NT2/D1 (cell line): Measurements from ENCODE around the gene DCC.

Source experiments
- DNase-seq: peaks from one replicate; pipeline ENCODE4 v3.0.0-alpha.2; 2011; ENCODE audit warnings: low read depth, low spot score
- H3K27me3 ChIP-seq: 2 replicates; pipeline ENCODE4 v1.6.0; 2011; ENCODE audit warnings: mild to moderate bottlenecking; ENCODE audit not compliant: insufficient read length, insufficient read depth
- H3K36me3 ChIP-seq: 2 replicates; pipeline ENCODE4 v1.6.1; 2011; ENCODE audit warnings: mild to moderate bottlenecking, low read length, mixed read lengths; ENCODE audit not compliant: insufficient read depth, insufficient read length
- H3K4me1 ChIP-seq: 2 replicates; pipeline ENCODE4 v1.5.1; 2011; ENCODE audit not compliant: insufficient read depth, insufficient read length
- H3K4me3 ChIP-seq: 2 replicates; pipeline ENCODE4 v1.5.1; 2011; ENCODE audit warnings: low read depth; ENCODE audit not compliant: insufficient read length
- H3K9ac ChIP-seq: 2 replicates; pipeline ENCODE4 v1.6.0; 2011; ENCODE audit warnings: low read depth; ENCODE audit not compliant: insufficient read length
- H3K9me3 ChIP-seq: 2 replicates; pipeline ENCODE4 v1.5.1; 2011; ENCODE audit warnings: mild to moderate bottlenecking, low read length; ENCODE audit not compliant: insufficient read depth
- SUZ12 ChIP-seq: IDR thresholded peaks from 2 replicates; pipeline ENCODE4 v1.6.1; 2011; ENCODE audit not compliant: insufficient read length, insufficient read depth; ENCODE audit errors: extremely low read depth
- YY1 ChIP-seq: IDR thresholded peaks from 2 replicates; pipeline ENCODE4 v1.6.1; 2011; ENCODE audit not compliant: insufficient read length, insufficient read depth
- ZNF274 ChIP-seq: IDR thresholded peaks from 2 replicates; pipeline ENCODE4 v1.6.1; 2011; ENCODE audit warnings: mild to moderate bottlenecking, low read depth, low read length

Gene DCC

DNA sequence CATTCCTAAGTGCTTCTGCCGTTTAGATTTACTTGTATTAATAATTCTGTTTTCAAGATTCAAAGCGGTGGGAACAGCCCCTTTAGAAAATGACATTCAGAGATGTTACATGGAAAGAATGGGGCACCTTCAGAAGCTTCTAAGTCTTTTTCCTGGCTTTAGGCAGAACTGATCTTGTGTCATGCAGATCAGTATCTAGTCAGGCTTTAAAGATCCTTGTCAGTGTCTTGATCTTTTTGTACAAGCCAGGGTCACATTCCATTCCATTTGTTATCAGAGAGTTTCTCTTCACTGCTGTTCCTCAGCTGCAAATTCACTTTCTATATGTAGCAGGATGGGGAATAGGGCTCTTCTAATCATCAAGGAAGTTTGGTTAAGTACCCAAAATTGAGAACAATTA lies 275.3 kb downstream of the DCC start:
- no peak overlapping the region for H3K4me3 ChIP-seq
- H3K36me3 ChIP-seq, result no peaks in the 10 kb centered on the region
- H3K9ac ChIP-seq, result no peak overlapping the region
- no peak for TF ChIP-seq ZNF274
- no peak for TF ChIP-seq YY1
- no peak for TF ChIP-seq SUZ12
- DNase-seq, result peak; percentile 20
- H3K9me3 ChIP-seq, result no peaks in the 10 kb centered on the region
- H3K27me3 ChIP-seq, result no peaks in the 10 kb centered on the region
- H3K4me1 ChIP-seq, result no peaks in the 10 kb centered on the region

DNA sequence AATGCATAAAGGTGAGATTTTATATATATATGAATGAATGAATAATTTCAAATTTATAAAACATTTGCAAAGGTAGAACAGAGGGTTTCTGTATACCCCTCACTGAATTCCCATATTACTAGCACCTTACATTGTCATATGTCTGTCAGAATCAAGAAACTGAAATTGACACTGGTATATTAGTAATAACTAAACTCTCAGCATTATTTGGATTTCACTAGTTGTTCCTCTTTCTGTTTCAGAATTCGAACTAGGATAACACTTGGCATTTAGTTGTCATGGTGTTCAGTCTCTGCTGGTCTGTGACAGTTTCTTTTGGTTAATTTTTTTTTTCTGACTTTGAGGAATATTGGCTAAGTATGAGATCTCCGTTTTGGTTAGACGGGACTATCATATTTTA lies 275.9 kb downstream of the DCC start:
- Histone ChIP-seq H3K36me3 (no peaks in the 10 kb centered on the region), H3K27me3 (no peaks in the 10 kb centered on the region), H3K9me3 (no peaks in the 10 kb centered on the region), H3K9ac (no peak overlapping the region), H3K4me3 (no peak overlapping the region), H3K4me1 (no peaks in the 10 kb centered on the region)
- no peak for DNase-seq
- TF ChIP-seq SUZ12, result no peak

DNA sequence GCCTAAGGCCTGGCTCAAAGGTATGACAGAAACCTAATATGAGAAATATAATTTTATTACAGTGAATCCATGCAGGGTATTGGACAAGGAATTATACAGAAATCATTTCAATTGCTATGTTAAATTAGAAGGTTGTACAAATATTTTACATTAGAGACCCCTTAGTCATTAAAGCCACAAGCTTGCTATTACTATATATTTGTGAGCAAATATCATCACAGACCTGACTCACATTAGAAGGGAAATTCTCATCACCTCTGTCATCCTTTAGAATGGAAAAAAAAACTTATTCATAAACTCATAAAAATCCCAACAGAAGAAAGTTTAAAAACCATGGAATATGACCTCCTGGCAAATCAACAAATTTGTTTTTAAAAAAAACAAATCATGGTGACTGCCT lies 277.9 kb downstream of the DCC start:
- H3K9me3 ChIP-seq, result no peaks in the 10 kb centered on the region
- no peak overlapping the region for H3K4me3 ChIP-seq
- H3K9ac ChIP-seq, result no peak overlapping the region
- no peak for DNase-seq
- H3K36me3 ChIP-seq, result no peaks in the 10 kb centered on the region
- TF ChIP-seq YY1, result no peak
- TF ChIP-seq ZNF274, result no peak
- no peak for TF ChIP-seq SUZ12
- H3K4me1 ChIP-seq, result no peaks in the 10 kb centered on the region
- no peaks in the 10 kb centered on the region for H3K27me3 ChIP-seq

DNA sequence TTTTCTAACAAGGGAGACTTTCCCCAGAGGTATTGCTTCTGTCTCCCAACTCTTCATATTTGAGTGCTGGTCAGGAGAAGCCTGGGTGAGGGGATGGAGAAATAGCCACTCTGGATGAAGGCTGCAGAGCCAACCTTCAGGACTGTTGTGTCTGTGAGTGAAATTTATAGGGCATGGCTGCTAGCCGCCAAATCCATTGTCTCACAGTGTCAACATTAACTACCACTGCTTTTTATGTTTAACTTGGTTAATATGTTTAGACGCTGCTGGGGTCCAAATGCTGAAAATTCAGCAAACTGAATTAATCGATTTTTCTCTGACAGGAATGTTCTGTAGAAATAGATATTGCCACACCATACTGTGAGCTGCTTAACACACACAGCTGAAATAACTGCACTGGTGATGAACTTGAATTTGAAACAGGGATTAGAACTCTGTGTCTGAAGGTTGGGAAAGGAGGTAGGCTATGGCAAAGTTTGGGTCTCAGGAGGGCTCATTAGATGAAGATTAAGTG lies 281.0 kb downstream of the DCC start:
- H3K27me3 ChIP-seq, result no peaks in the 10 kb centered on the region

DNA sequence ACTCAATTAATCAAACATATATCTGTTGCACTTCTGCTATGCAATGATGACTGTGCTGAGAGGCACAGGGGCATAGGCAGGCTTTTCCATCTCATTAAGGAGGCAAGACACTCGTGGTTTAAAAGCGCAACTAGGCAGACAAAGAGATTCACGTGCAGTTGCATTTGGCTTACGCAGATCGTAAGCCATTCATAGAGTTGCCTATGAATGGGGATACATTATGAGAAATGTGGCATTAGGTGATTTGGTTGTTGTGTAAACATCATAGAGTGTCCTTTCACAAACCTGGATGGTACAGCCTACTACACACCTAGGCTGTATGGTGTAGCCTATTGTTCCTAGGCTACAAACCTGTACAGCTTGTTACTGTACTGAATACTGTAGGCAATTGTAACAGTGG lies 284.7 kb downstream of the DCC start:
- no peak overlapping the region for H3K9ac ChIP-seq
- H3K9me3 ChIP-seq, result no peaks in the 10 kb centered on the region
- DNase-seq, result no peak
- no peaks in the 10 kb centered on the region for H3K36me3 ChIP-seq
- H3K27me3 ChIP-seq, result no peaks in the 10 kb centered on the region
- no peak for TF ChIP-seq ZNF274
- no peak for TF ChIP-seq SUZ12
- TF ChIP-seq YY1, result no peak
- H3K4me1 ChIP-seq, result no peaks in the 10 kb centered on the region
- no peak overlapping the region for H3K4me3 ChIP-seq

More for the DNA sequence above, 281.0 kb downstream of the DCC start:
- no peaks in the 10 kb centered on the region for H3K36me3 ChIP-seq
- no peak for DNase-seq
- H3K4me3 ChIP-seq, result no peak overlapping the region
- no peak overlapping the region for H3K9ac ChIP-seq
- no peaks in the 10 kb centered on the region for H3K9me3 ChIP-seq
- TF ChIP-seq YY1 (no peak), SUZ12 (no peak), ZNF274 (no peak)
- no peaks in the 10 kb centered on the region for H3K4me1 ChIP-seq

DNA sequence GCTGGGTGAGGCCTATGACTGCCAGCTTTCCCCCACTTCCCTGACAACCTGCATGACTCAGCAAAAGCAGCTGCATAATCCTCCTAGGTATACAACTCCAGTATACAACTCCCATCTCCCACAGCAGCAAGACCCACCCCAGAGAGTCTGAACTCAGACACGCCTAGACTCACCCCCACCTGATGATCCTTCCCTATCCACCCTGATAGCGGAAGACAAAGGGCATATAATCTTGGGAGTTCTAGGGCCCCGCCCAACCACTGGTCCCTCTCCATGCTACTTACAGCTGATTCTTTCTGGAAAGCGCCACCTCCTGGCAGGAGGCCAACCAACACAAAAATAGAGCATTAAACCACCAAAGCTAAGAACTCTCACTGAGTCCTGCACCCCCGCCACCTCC lies 296.5 kb downstream of the DCC start:
- Histone ChIP-seq H3K9me3 (no peaks in the 10 kb centered on the region), H3K9ac (no peak overlapping the region), H3K27me3 (no peaks in the 10 kb centered on the region), H3K36me3 (no peaks in the 10 kb centered on the region), H3K4me1 (no peaks in the 10 kb centered on the region), H3K4me3 (no peak overlapping the region)
- TF ChIP-seq SUZ12 (no peak), ZNF274 (no peak), YY1 (no peak)
- DNase-seq, result peak; percentile 3

GRCh38 chr18:52648201-52648600 lies 308.2 kb downstream of the DCC start:
- Histone ChIP-seq H3K4me1 (no peaks in the 10 kb centered on the region), H3K27me3 (no peaks in the 10 kb centered on the region), H3K36me3 (no peaks in the 10 kb centered on the region), H3K4me3 (no peak overlapping the region), H3K9me3 (no peaks in the 10 kb centered on the region), H3K9ac (no peak overlapping the region)
- no peak for DNase-seq
- TF ChIP-seq ZNF274 (no peak), SUZ12 (no peak), YY1 (no peak)

- DNase-seq, result no peak
- no peak for TF ChIP-seq YY1
- TF ChIP-seq ZNF274, result no peak
- no peak for TF ChIP-seq SUZ12
- no peaks in the 10 kb centered on the region for H3K9me3 ChIP-seq
Observed at GRCh38 chr18:52652391-52652790, 312.4 kb downstream of the DCC start.

More at GRCh38 chr18:52652391-52652790, 312.4 kb downstream of the DCC start:
- Histone ChIP-seq H3K36me3 (no peaks in the 10 kb centered on the region), H3K9ac (no peak overlapping the region), H3K27me3 (no peaks in the 10 kb centered on the region), H3K4me1 (no peaks in the 10 kb centered on the region), H3K4me3 (no peak overlapping the region)
